Measurements from ENCODE around the gene TRPM2. TPM values are rescaled to one million over a fixed set of nuclear protein-coding genes. Genes with fewer than 3 reads are reported as not detected.

The TRPM2 gene
- total RNA-seq, 1 experiment from 2014 or later: 11.0 TPM

GRCh38 chr21:44467859-44468195 is 114.4 kb downstream of the TRPM2 start:
- ChIA-PET CTCF (interaction anchor here (0.9 kb wide), 1 partner anchor 325 kb away, joined by 4 read pairs; no protein-coding TSS in a partner anchor), POLR2A (no interaction called here)
- no peak for DNase-seq (ENCODE audit: unreplicated experiment)
- BruUV-seq (replicated peaks): no TSS peak
- H3K27me3 Mint-ChIP-seq (ENCODE audit: insufficient read depth, unreplicated experiment): no peaks in the 10 kb centered on the region
- H3K36me3 Mint-ChIP-seq (ENCODE audit: insufficient read depth, unreplicated experiment): no peaks in the 10 kb centered on the region
- intact Hi-C loops (cut with micrococcal nuclease): no loop called here
- no peaks in the 10 kb centered on the region for H3K4me1 Mint-ChIP-seq (ENCODE audit: insufficient read depth, unreplicated experiment)
- no peak overlapping the region for H3K27ac Mint-ChIP-seq (ENCODE audit: low read depth, unreplicated experiment)
- H3K9me3 Mint-ChIP-seq (ENCODE audit: unreplicated experiment): peaks cover 17% of the 10 kb centered on the region
- TF ChIP-seq CTCF (IDR thresholded peaks at IDR 0.05; ENCODE audit: unreplicated experiment): no peak
- H3K4me3 Mint-ChIP-seq (ENCODE audit: unreplicated experiment): no peak overlapping the region

- peaks cover 7% of the 10 kb centered on the region for H3K9me3 Mint-ChIP-seq (ENCODE audit: unreplicated experiment)
- H3K4me3 Mint-ChIP-seq (ENCODE audit: unreplicated experiment): no peak overlapping the region
- H3K4me1 Mint-ChIP-seq (ENCODE audit: insufficient read depth, unreplicated experiment): no peaks in the 10 kb centered on the region
- no peaks in the 10 kb centered on the region for H3K36me3 Mint-ChIP-seq (ENCODE audit: insufficient read depth, unreplicated experiment)
- no peak for TF ChIP-seq CTCF (IDR thresholded peaks at IDR 0.05; ENCODE audit: unreplicated experiment)
- no peak overlapping the region for H3K27ac Mint-ChIP-seq (ENCODE audit: low read depth, unreplicated experiment)
- CTCF ChIA-PET: interaction anchor here (0.8 kb wide), 1 partner anchor 9 kb away, joined by 3 read pairs; no protein-coding TSS in a partner anchor
- no peaks in the 10 kb centered on the region for H3K27me3 Mint-ChIP-seq (ENCODE audit: insufficient read depth, unreplicated experiment)
- no peak for DNase-seq (ENCODE audit: unreplicated experiment)
- BruUV-seq (replicated peaks): no TSS peak
- intact Hi-C loops (cut with micrococcal nuclease): no loop called here
- POLR2A ChIA-PET: no interaction called here
Measured at GRCh38 chr21:44471341-44471740, 117.9 kb downstream of the TRPM2 start.

GRCh38 chr21:44471996-44472395 is 118.6 kb downstream of the TRPM2 start:
- Mint-ChIP-seq H3K27ac (ENCODE audit: low read depth, unreplicated experiment) (no peak overlapping the region), H3K9me3 (ENCODE audit: unreplicated experiment) (peaks cover 2% of the 10 kb centered on the region), H3K27me3 (ENCODE audit: insufficient read depth, unreplicated experiment) (no peaks in the 10 kb centered on the region), H3K4me3 (ENCODE audit: unreplicated experiment) (no peak overlapping the region), H3K36me3 (ENCODE audit: insufficient read depth, unreplicated experiment) (no peaks in the 10 kb centered on the region), H3K4me1 (ENCODE audit: insufficient read depth, unreplicated experiment) (no peaks in the 10 kb centered on the region)
- no peak for DNase-seq (ENCODE audit: unreplicated experiment)
- BruUV-seq (replicated peaks): no TSS peak
- intact Hi-C loops (cut with micrococcal nuclease): no loop called here
- no peak for TF ChIP-seq CTCF (IDR thresholded peaks at IDR 0.05; ENCODE audit: unreplicated experiment)
- POLR2A ChIA-PET: no interaction called here
- CTCF ChIA-PET: no interaction called here

- H3K4me3 Mint-ChIP-seq (ENCODE audit: unreplicated experiment): no peak overlapping the region
- CTCF ChIA-PET: interaction anchor here (0.6 kb wide), 2 partner anchors 10 to 29 kb away, joined by 3 read pairs; no protein-coding TSS in a partner anchor
- no peaks in the 10 kb centered on the region for H3K27me3 Mint-ChIP-seq (ENCODE audit: insufficient read depth, unreplicated experiment)
- no peaks in the 10 kb centered on the region for H3K9me3 Mint-ChIP-seq (ENCODE audit: unreplicated experiment)
- H3K36me3 Mint-ChIP-seq (ENCODE audit: insufficient read depth, unreplicated experiment): no peaks in the 10 kb centered on the region
- H3K27ac Mint-ChIP-seq (ENCODE audit: low read depth, unreplicated experiment): no peak overlapping the region
- BruUV-seq (replicated peaks): no TSS peak
- H3K4me1 Mint-ChIP-seq (ENCODE audit: insufficient read depth, unreplicated experiment): no peaks in the 10 kb centered on the region
- DNase-seq (ENCODE audit: unreplicated experiment): no peak
- POLR2A ChIA-PET: interaction anchor here (0.6 kb wide), 1 partner anchor 478 kb away, joined by 5 read pairs; no protein-coding TSS in a partner anchor
- intact Hi-C loops (cut with micrococcal nuclease): no loop called here
- no peak for TF ChIP-seq CTCF (IDR thresholded peaks at IDR 0.05; ENCODE audit: unreplicated experiment)
Measured at GRCh38 chr21:44473915-44474555, 120.6 kb downstream of the TRPM2 start.

Measured in MCF 10A (cell line).